Measurements from ENCODE around the gene CDKL5. TPM values are rescaled to one million over a fixed set of nuclear protein-coding genes. Genes with fewer than 3 reads are reported as not detected.

The CDKL5 gene
- total and polyA plus RNA-seq, 2 donors from 2014 or later = 2.0 to 18.0 TPM

- FAIRE-seq = no peak
- no peaks in the 10 kb centered on the region for H3K4me1 ChIP-seq (ENCODE audit: control insufficient read depth in 2 of 3, insufficient read depth in 2 of 3, low read depth in 1 of 3, low read length in 3 of 3)
- no peak for TF ChIP-seq CTCF (IDR thresholded peaks at IDR 0.05; ENCODE audit: borderline replicate concordance, extremely low read depth, insufficient read depth)
- H3K36me3 ChIP-seq (ENCODE audit: control insufficient read depth in 2 of 3, insufficient read depth in 3 of 3, low read length in 3 of 3) = no peaks in the 10 kb centered on the region
- no peak for DNase-seq
- H3K27ac ChIP-seq (ENCODE audit: low read depth in 2 of 2, low read length in 2 of 2) = no peak overlapping the region
- H3K9ac ChIP-seq (ENCODE audit: low read length in 3 of 3) = no peak overlapping the region
- intact Hi-C loops (cut with DNase I) = no loop called here
- no peaks in the 10 kb centered on the region for H3K9me3 ChIP-seq (ENCODE audit: control insufficient read depth in 2 of 3, insufficient read depth in 1 of 3, low read length in 3 of 3)
- H3K27me3 ChIP-seq (ENCODE audit: control insufficient read depth, insufficient read depth, low read length) = no peaks in the 10 kb centered on the region
- no peak overlapping the region for H3K4me3 ChIP-seq (ENCODE audit: low read length in 3 of 3)
Measured at GRCh38 chrX:18677161-18677869, 251.9 kb downstream of the CDKL5 start.

- H3K9me3 ChIP-seq (ENCODE audit: control insufficient read depth in 2 of 3, insufficient read depth in 1 of 3, low read length in 3 of 3) = no peaks in the 10 kb centered on the region
- H3K36me3 ChIP-seq (ENCODE audit: control insufficient read depth in 2 of 3, insufficient read depth in 3 of 3, low read length in 3 of 3) = no peaks in the 10 kb centered on the region
- TF ChIP-seq CTCF (IDR thresholded peaks at IDR 0.05; ENCODE audit: borderline replicate concordance, extremely low read depth, insufficient read depth) = no peak
- DNase-seq (no peak), FAIRE-seq (no peak)
- H3K4me1 ChIP-seq (ENCODE audit: control insufficient read depth in 2 of 3, insufficient read depth in 2 of 3, low read depth in 1 of 3, low read length in 3 of 3) = no peaks in the 10 kb centered on the region
- H3K27me3 ChIP-seq (ENCODE audit: control insufficient read depth, insufficient read depth, low read length) = no peaks in the 10 kb centered on the region
- H3K9ac ChIP-seq (ENCODE audit: low read length in 3 of 3) = no peak overlapping the region
- intact Hi-C loops (cut with DNase I) = no loop called here
- H3K27ac ChIP-seq (ENCODE audit: low read depth in 2 of 2, low read length in 2 of 2) = no peak overlapping the region
- H3K4me3 ChIP-seq (ENCODE audit: low read length in 3 of 3) = no peak overlapping the region
Measured at GRCh38 chrX:18681996-18682395, 256.6 kb downstream of the CDKL5 start.

GRCh38 chrX:18682979-18683387, 257.6 kb downstream of the CDKL5 start:
- H3K4me3 ChIP-seq (ENCODE audit: low read length in 3 of 3) = no peak overlapping the region
- no peak for FAIRE-seq
- intact Hi-C loops (cut with DNase I) = no loop called here
- no peaks in the 10 kb centered on the region for H3K9me3 ChIP-seq (ENCODE audit: control insufficient read depth in 2 of 3, insufficient read depth in 1 of 3, low read length in 3 of 3)
- H3K36me3 ChIP-seq (ENCODE audit: control insufficient read depth in 2 of 3, insufficient read depth in 3 of 3, low read length in 3 of 3) = no peaks in the 10 kb centered on the region
- no peaks in the 10 kb centered on the region for H3K4me1 ChIP-seq (ENCODE audit: control insufficient read depth in 2 of 3, insufficient read depth in 2 of 3, low read depth in 1 of 3, low read length in 3 of 3)
- TF ChIP-seq CTCF (IDR thresholded peaks at IDR 0.05; ENCODE audit: borderline replicate concordance, extremely low read depth, insufficient read depth) = no peak
- H3K9ac ChIP-seq (ENCODE audit: low read length in 3 of 3) = no peak overlapping the region
- H3K27me3 ChIP-seq (ENCODE audit: control insufficient read depth, insufficient read depth, low read length) = no peaks in the 10 kb centered on the region
- no peak for DNase-seq
- H3K27ac ChIP-seq (ENCODE audit: low read depth in 2 of 2, low read length in 2 of 2) = no peak overlapping the region

Measured in kidney (tissue), 14 donors.